GM21717 (cell line): ENCODE data around the gene SMYD3.

Experiments used
- ATAC-seq: cut with Tn5 transposase; IDR thresholded peaks from one replicate; pipeline ENCODE4 v1.9.1; 2021; ENCODE audit warnings: mild to moderate bottlenecking, moderate library complexity; ENCODE audit not compliant: unreplicated experiment

The SMYD3 gene

DNA sequence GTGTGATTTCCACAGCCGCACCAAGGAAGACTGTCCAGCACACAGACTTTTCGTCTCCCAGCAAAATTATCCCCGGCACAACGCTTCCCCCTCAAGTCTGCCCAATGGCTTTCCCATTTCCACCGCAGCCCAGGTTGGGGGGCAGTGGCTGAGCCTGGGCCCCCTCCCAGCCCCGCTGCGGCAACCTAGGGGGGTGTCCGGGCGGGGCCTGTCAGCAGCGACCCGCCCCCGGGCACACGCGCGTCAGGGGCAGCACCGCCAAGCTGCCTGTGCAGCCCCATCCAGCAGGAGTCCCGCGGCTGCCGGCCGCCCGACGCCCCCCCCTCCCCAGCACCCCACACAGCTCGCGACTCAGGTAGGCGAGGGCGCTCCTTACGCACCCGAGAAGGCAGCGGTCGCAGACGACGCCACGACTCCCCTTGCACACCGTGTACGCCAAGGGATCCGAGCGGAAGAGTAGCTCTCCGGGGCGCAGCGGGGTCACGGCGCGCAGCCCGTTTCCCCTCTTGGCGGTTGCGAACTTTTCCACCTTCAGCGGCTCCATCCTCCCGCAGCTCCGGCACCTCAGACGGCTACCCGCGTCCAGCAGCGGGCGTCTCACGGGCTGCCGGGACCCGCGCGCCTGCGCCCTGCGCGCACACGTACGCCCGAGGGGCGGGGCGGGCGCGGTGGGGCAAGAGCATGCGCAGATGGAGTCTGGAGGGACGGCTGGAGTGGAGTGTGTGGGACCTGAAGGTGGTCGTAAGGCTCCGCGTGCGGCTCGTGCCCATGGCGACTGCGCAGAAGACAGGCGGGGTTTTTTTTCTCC lies at the start of gene SMYD3:
Gene SMYD3, minus strand, starts transcription at position 606 of the 808 bp plus-strand sequence.
- peak; percentile 91 for ATAC-seq

DNA sequence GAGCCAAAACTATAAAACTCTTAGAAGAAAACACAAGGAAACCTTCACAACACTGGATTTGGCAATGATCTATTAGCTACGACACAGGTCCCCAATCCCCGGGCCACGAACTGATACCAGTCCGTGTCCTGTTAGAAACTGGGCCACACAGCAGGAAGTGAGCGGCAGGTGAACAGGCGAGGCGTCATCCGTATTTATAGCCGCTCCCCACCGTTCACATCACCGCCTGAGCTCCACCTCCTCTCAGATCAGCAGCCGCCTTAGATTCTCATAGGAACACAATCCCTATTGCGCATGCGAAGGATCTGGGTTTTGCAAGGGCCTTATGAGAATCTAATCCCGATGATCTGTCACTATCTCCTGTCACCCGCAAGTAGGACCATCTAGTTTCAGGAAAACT lies 47.1 kb upstream of the SMYD3 start:
- ATAC-seq: no peak

DNA sequence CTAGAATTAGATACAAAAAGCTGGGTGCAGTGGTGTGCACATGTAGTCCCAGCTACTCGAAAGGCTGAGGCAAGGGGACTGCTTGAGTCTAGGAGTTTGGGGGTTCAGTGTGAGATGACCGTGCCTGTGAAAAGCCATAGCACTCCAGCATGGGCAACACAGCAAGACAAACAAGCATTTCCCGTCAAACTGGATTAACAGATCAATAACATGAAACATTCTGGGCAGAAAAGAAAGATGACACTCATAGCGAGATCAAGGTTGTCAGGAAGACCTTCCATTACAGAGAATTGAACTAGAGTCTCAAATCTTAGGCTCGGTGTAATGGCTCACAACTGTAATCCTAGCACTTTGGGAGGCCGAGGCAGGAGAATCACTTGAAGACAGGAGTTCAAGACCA lies 45.0 kb upstream of the SMYD3 start:
- no peak for ATAC-seq

GRCh38 chr1:246550402-246550801 lies 43.3 kb upstream of the SMYD3 start:
- ATAC-seq: no peak

DNA sequence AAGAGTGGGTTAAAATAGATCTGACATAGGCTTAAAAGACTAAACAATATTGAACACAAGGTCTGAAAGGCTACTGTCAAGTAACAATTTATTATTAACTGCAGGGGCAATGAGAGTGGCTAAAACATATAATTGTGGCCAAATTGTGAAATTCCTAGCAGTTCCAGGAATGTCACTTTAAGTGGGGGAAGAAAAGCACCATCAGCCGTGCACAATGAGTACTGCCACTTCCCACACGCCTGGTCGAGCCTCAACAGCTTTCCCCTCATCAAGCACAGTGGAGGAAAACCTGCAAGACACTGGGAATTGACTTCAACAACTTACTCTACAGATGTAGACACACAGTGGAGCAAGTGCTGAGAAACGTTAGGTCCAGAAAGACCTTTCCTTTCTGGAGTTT lies 42.6 kb upstream of the SMYD3 start:
- ATAC-seq: no peak

DNA sequence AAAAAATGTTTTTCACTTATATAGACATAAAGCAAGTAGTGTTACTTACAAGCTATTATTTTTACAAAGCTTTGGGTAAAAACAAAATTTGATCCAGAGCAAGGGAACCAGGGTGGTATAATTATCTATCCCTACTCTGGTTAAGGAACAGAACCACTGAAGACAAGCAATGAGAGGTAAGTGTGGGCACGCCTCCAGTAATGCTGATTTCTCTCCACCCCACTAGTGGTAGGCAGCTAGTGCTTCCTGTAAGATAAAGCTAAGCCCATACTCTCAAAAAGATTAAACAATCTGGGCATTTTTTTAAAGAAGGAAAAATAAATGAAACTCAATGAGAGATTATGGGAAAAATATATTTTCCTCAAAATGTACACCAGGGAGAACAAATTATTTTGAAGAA lies 36.9 kb upstream of the SMYD3 start:
- ATAC-seq: no peak

GRCh38 chr1:246540738-246541491 lies 33.8 kb upstream of the SMYD3 start:
- no peak for ATAC-seq

- ATAC-seq: no peak
Measured at GRCh38 chr1:246537887-246538286, 30.8 kb upstream of the SMYD3 start.

- ATAC-seq: no peak
Measured at GRCh38 chr1:246537441-246537840, 30.4 kb upstream of the SMYD3 start.

DNA sequence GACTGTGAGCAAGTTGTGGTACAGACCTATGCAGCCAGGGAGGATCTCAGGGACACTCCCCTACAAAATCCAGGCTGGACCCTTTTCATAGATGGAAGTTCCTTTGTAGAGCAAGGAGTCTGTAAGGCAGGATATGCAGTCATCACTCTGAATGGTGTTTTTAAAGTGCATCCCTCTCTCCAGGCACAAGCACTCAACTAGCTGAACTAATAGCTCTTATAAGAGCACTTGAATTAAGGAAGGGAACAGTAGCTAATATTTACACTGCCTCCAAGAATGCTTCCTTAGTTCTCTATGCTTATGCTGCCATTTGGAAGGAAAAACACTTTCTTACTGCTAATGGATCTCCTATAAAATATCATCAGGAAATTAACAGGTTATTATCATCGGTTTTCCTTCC lies 27.0 kb upstream of the SMYD3 start:
- no peak for ATAC-seq

GRCh38 chr1:246533371-246533905 lies 26.4 kb upstream of the SMYD3 start:
- no peak for ATAC-seq

- ATAC-seq: no peak
Measured at GRCh38 chr1:246532519-246532918, 25.4 kb upstream of the SMYD3 start.

DNA sequence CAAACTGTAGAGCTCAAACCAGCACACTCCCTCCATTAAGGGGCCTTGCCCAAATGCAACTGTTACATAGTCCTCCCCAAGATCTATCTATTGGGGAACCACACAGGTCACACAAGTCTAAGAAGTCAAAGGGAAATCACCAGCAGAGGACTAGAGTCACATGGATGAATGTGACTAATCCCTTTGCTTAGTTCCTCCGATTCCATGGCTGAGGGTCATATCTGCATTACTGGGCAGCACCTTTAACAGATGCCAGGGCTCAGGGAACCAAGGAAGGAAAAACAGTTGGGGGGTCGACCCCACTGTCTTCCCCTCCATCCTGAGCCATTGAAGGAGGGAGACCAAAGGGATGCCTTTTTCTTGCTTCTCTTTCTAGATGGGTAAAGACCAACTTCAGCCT lies 23.4 kb upstream of the SMYD3 start:
- ATAC-seq: no peak

DNA sequence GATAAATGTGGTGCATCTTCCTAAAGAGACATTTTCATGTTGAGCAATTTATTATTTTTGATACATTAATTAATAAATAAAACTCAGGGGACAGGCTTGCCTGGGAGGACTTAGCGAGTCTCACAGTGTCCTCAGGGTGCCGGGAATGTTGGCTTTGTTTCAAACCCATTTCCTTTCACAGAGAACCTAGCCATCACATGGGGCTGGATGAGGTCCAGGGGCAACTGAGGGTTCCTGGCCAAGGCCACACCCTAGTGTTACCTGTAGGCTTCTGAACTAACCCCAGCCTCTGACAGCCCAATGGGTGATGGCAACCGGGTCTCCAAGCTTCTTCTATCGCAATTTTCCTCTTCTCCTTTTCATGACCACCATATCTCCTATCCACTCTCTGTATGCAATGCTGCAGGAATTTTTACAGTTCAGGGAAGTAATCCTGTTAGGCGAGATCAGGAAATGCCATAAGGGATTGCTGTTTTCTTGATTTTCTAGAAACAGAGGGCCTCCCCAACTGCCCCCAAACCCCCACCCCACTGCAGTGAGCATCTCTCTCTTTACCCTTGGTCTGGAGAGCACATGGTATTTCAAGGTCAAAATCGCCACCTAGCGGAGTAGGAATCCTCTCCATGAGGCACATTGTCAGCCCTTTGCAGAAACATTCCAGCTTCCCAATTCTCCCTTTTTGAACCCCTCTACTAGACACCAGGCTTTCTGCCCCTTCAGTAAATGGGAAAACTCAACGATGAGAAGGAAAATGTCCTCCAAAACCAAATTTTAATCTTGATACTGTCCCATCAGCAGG lies 22.1 kb upstream of the SMYD3 start:
- ATAC-seq: no peak

- peak; percentile 55 for ATAC-seq
Measured at GRCh38 chr1:246527402-246528088, 20.5 kb upstream of the SMYD3 start.

DNA sequence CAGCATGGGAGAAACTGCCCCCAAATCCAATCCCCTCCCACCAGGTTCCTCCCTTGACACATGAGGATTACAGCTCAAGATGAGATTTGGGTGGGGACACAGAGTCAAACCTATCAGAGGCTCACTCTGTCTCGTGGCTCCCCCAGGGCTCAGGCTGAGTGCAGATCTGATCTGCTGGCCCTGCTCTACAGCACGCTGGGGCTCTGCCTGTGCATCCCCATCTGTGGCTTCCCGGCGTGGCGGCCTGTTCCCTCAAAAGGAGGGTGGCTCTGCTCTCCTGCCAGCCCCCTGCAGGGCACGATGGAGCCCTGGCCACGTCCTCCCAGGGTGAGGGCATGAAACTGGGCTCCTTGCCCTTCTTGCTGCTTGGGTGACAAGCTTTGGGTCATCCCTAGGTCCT lies 19.8 kb upstream of the SMYD3 start:
- no peak for ATAC-seq

- no peak for ATAC-seq
Measured at GRCh38 chr1:246526380-246526779, 19.3 kb upstream of the SMYD3 start.

DNA sequence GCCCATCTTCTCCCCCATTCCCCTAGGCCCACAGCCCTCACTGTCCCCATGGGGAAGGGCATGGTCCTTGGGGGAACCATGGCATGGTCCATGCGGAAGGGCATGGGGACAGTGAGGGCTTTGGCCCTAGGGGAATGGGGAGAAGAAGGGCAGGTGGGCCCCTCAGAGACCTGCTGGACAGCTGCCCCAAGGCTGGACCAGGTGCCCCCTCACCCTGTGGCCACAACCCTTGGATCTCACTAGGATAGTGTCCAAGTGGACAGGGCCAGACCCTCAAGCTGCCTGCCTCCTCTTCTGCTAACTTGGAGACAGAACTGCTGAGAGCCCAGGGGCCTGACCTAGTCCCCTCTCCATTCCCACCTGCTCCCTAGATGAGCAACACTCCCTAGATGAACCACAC lies 12.4 kb upstream of the SMYD3 start:
- no peak for ATAC-seq

- no peak for ATAC-seq
Measured at GRCh38 chr1:246518456-246519205, 11.6 kb upstream of the SMYD3 start.

- ATAC-seq: no peak
Measured at GRCh38 chr1:246517391-246517790, 10.3 kb upstream of the SMYD3 start.
